ENCODE data around the gene TOMM20. TPM values are rescaled to one million over a fixed set of nuclear protein-coding genes. Genes with fewer than 3 reads are reported as not detected.

The TOMM20 gene
- total and polyA plus RNA-seq, 9 of the 15 experiments (the other 6 are each of a cell fraction or from before 2014, with no cell fraction given) = 70.6 to 334 (median 159) TPM

- TF ChIP-seq ZBTB8A (IDR thresholded peaks at IDR 0.05; ENCODE audit: partially characterized antibody) (no peak), RBM39 (optimal IDR thresholded peaks at IDR 0.05; ENCODE audit: low read depth, low read length) (no peak), GTF2F1 (IDR thresholded peaks at IDR 0.05; ENCODE audit: low read depth, low read length) (no peak), THRAP3 (IDR thresholded peaks at IDR 0.05; ENCODE audit: borderline replicate concordance) (no peak), U2AF1 (optimal IDR thresholded peaks at IDR 0.05; ENCODE audit: low read depth, low read length) (no peak), ZNF780A (CRISPR knock-in tag; IDR thresholded peaks at IDR 0.05) (no peak), ETV6 (IDR thresholded peaks at IDR 0.05; ENCODE audit: borderline replicate concordance in 1 of 2, low read depth in 2 of 2, low read length in 1 of 2) (no peak; a peak in 1 of 4 replicates), ETV6 (CRISPR knock-in tag; IDR thresholded peaks at IDR 0.05; ENCODE audit: borderline replicate concordance) (no peak), PML (IDR thresholded peaks at IDR 0.05; ENCODE audit: low read length) (no peak; the same call in 1 of the 2 replicates), FOXJ2 (tag; IDR thresholded peaks at IDR 0.05) (no peak), FOXO4 (CRISPR knock-in tag; IDR thresholded peaks at IDR 0.05) (0 out of 2 replicates have a peak, but pooled peaks have one; percentile 7), SUPT5H (IDR thresholded peaks at IDR 0.05) (no peak), POLR2G (IDR thresholded peaks at IDR 0.05; ENCODE audit: low read depth, low read length) (no peak), RFX1 (IDR thresholded peaks at IDR 0.05) (no peak), NCOA1 (IDR thresholded peaks at IDR 0.05; ENCODE audit: low read depth) (0 out of 2 replicates have a peak, but pooled peaks have one; percentile 6), KAT2B (IDR thresholded peaks at IDR 0.05; ENCODE audit: low read depth, low read length) (no peak), ESRRA (IDR thresholded peaks at IDR 0.05; ENCODE audit: borderline replicate concordance, low read depth) (peak; percentile 45; the same call in 1 of the 2 replicates), FOXK1 (CRISPR knock-in tag; IDR thresholded peaks at IDR 0.05; ENCODE audit: borderline replicate concordance) (0 out of 2 replicates have a peak, but pooled peaks have one; percentile 35), JUND (IDR thresholded peaks at IDR 0.05; ENCODE audit: borderline replicate concordance, low read depth, low read length) (peak; percentile 68), JUND (tag; IDR thresholded peaks at IDR 0.05; ENCODE audit: borderline replicate concordance, low read depth, low read length) (no peak), NBN (IDR thresholded peaks at IDR 0.05; ENCODE audit: low read depth) (no peak), ZNF197 (CRISPR knock-in tag; IDR thresholded peaks at IDR 0.05; ENCODE audit: low read depth) (0 out of 2 replicates have a peak, but pooled peaks have one; percentile 40), SIN3B (IDR thresholded peaks at IDR 0.05; ENCODE audit: low read depth) (no peak), NUFIP1 (IDR thresholded peaks at IDR 0.05; ENCODE audit: partially characterized antibody) (no peak), ZBTB1 (CRISPR knock-in tag; IDR thresholded peaks at IDR 0.05; ENCODE audit: borderline replicate concordance, low read depth) (peak; percentile 22; the same call in 1 of the 2 replicates), NR0B1 (IDR thresholded peaks at IDR 0.05; ENCODE audit: partially characterized antibody) (no peak), NCOR1 (IDR thresholded peaks at IDR 0.05) (no peak), CREM (IDR thresholded peaks at IDR 0.05; ENCODE audit: low read depth) (peak; percentile 42; the same call in 1 of the 2 replicates), LEF1 (IDR thresholded peaks at IDR 0.05) (peak; percentile 65)
These were observed 34.7 kb downstream of the TOMM20 start (continued) for GRCh38 chr1:235093696-235094592.
